Measurements from ENCODE around the gene OR5M8.

Gene OR5M8

DNA sequence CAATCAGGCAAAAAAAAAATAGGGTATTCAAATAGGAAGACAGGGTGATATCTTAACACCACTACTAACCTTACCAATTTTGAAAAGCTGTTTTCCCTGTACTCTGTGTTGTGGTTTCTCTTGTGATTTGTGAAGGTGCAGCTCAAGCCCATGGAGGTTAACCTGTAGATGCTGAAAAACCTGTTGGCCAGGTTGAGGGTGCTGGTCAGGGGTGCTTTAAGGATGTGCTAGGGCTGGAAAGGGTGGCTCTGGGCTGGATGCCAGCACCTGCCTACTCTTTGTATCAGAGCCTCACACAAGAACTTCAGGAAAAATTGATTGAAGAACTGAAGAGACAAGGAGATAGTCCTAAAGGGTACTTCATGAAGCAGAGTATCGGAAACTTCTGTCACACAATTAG, 18.3 kb upstream of the OR5M8 start:
- TF ChIP-seq, protein P1, sequence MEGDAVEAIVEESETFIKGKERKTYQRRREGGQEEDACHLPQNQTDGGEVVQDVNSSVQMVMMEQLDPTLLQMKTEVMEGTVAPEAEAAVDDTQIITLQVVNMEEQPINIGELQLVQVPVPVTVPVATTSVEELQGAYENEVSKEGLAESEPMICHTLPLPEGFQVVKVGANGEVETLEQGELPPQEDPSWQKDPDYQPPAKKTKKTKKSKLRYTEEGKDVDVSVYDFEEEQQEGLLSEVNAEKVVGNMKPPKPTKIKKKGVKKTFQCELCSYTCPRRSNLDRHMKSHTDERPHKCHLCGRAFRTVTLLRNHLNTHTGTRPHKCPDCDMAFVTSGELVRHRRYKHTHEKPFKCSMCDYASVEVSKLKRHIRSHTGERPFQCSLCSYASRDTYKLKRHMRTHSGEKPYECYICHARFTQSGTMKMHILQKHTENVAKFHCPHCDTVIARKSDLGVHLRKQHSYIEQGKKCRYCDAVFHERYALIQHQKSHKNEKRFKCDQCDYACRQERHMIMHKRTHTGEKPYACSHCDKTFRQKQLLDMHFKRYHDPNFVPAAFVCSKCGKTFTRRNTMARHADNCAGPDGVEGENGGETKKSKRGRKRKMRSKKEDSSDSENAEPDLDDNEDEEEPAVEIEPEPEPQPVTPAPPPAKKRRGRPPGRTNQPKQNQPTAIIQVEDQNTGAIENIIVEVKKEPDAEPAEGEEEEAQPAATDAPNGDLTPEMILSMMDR (IDR thresholded peaks at IDR 0.05): no peak
- Histone ChIP-seq H2AFZ (no peak overlapping the region), H3K9ac (no peak overlapping the region), H3K4me2 (ENCODE audit: low read length) (no peak overlapping the region), H3K27ac (no peak overlapping the region), H3K4me1 (no peaks in the 10 kb centered on the region), H3K9me3 (ENCODE audit: control insufficient read depth, low read length) (no peaks in the 10 kb centered on the region), H3K4me3 (ENCODE audit: low read depth, low read length) (no peak overlapping the region), H3K36me3 (ENCODE audit: control insufficient read depth, insufficient read depth, low read length) (no peaks in the 10 kb centered on the region), H3K79me2 (no peaks in the 10 kb centered on the region), H3K27me3 (ENCODE audit: control insufficient read depth, insufficient read depth, low read length) (no peaks in the 10 kb centered on the region)

DNA sequence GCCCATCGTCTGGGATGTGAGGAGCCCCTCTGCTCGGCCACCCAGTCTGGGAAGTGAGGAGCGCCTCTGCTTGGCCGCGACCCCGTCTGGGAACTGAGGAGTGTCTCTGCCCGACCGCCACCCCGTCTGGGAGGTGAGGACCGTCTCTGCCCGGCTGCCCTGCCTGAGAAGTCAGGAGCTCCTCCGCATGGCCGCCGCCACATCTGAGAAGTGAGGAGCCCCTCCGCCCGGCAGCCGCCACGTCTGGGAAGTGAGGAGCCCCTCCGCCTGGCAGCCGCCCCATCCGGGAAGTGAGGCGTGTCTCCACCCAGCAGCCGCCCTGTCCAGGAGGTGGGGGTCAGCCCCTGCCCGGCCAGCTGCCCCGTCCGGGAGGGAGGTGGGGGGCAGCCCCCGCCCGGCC, 5.8 kb upstream of the OR5M8 start:
- no peak overlapping the region for H3K9ac ChIP-seq
- H3K4me3 ChIP-seq (ENCODE audit: low read depth, low read length): no peak overlapping the region
- H2AFZ ChIP-seq: no peak overlapping the region
- no peaks in the 10 kb centered on the region for H3K36me3 ChIP-seq (ENCODE audit: control insufficient read depth, insufficient read depth, low read length)
- H3K27me3 ChIP-seq (ENCODE audit: control insufficient read depth, insufficient read depth, low read length): no peaks in the 10 kb centered on the region
- no peak overlapping the region for H3K4me2 ChIP-seq (ENCODE audit: low read length)
- H3K4me1 ChIP-seq: no peaks in the 10 kb centered on the region
- no peaks in the 10 kb centered on the region for H3K79me2 ChIP-seq
- no peaks in the 10 kb centered on the region for H3K9me3 ChIP-seq (ENCODE audit: control insufficient read depth, low read length)
- H3K27ac ChIP-seq: no peak overlapping the region
- TF ChIP-seq, protein P1 (IDR thresholded peaks at IDR 0.05): no peak

DNA sequence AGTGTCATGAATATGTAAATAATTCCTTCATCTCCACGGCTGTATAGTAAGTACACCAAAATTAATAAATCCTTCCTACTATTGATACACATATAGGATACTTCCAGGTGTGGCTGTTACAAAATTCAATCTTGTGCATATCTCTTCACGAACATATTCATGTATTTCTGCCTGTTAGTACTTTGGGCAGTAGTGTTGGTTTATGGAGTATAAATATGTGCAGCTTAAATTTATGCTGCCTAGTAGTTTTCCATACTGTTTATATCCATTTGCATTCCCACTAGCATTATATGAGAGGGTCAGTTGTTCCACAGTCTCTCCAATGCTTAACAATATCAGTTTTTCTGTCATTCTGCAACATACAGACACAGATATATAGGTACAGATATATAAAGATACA, 3.9 kb upstream of the OR5M8 start:
- no peaks in the 10 kb centered on the region for H3K27me3 ChIP-seq (ENCODE audit: control insufficient read depth, insufficient read depth, low read length)
- H3K27ac ChIP-seq: no peak overlapping the region
- no peaks in the 10 kb centered on the region for H3K36me3 ChIP-seq (ENCODE audit: control insufficient read depth, insufficient read depth, low read length)
- H3K4me1 ChIP-seq: no peaks in the 10 kb centered on the region
- no peak overlapping the region for H3K4me3 ChIP-seq (ENCODE audit: low read depth, low read length)
- H3K9ac ChIP-seq: no peak overlapping the region
- no peak overlapping the region for H2AFZ ChIP-seq
- no peak overlapping the region for H3K4me2 ChIP-seq (ENCODE audit: low read length)
- no peaks in the 10 kb centered on the region for H3K9me3 ChIP-seq (ENCODE audit: control insufficient read depth, low read length)
- H3K79me2 ChIP-seq: no peaks in the 10 kb centered on the region
- TF ChIP-seq, protein P1 (IDR thresholded peaks at IDR 0.05): no peak

DNA sequence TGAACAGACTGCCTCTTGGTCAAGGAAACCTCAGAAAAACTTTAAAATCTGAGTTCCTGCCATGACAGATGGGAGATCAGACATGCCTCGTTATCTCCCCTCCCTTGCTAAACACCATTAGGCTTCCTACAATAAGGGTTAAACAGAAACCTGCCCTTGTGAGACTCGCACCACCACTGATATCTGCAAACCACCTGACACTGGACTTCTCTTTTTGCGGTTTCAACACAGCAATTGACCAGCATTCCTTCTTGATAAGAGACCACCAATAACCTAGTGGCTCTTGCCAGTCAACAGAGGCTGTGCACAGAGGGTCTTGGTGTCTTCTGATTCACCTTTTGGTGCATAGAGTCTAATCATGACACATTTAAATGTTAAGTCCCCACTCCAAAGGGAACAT, 4.4 kb downstream of the OR5M8 start:
- TF ChIP-seq, protein P1 (IDR thresholded peaks at IDR 0.05): no peak
- H3K27ac ChIP-seq: no peak overlapping the region
- no peaks in the 10 kb centered on the region for H3K9me3 ChIP-seq (ENCODE audit: control insufficient read depth, low read length)
- no peaks in the 10 kb centered on the region for H3K79me2 ChIP-seq
- H3K27me3 ChIP-seq (ENCODE audit: control insufficient read depth, insufficient read depth, low read length): no peaks in the 10 kb centered on the region
- no peak overlapping the region for H3K9ac ChIP-seq
- H3K36me3 ChIP-seq (ENCODE audit: control insufficient read depth, insufficient read depth, low read length): no peaks in the 10 kb centered on the region
- H3K4me3 ChIP-seq (ENCODE audit: low read depth, low read length): no peak overlapping the region
- no peak overlapping the region for H2AFZ ChIP-seq
- no peaks in the 10 kb centered on the region for H3K4me1 ChIP-seq
- no peak overlapping the region for H3K4me2 ChIP-seq (ENCODE audit: low read length)

DNA sequence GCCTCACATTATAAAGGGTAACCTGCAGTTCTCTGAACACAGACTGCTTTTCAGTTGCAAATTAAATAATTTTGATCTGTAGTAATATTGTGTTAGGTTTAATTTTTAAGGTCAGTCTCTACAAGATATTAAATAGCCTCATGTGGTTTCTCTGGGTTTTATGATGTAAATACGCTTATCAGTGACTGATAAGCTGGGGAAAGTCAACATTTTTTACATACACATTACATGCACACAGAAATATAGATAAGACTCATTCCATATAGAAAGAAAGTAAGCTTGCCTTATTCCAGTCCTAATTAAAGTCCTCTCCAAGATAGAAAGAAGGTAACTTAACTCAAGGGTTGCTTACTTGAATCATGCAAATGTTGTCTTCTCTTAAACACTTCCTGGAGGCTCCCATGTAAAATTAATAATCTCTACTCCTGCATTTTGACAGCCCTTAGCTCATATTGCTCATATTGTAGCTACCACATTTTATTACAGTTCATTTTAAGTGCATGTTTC, 16.4 kb downstream of the OR5M8 start:
- Histone ChIP-seq H3K36me3 (ENCODE audit: control insufficient read depth, insufficient read depth, low read length) (no peaks in the 10 kb centered on the region), H3K4me1 (no peaks in the 10 kb centered on the region), H3K27me3 (ENCODE audit: control insufficient read depth, insufficient read depth, low read length) (no peaks in the 10 kb centered on the region), H3K79me2 (no peaks in the 10 kb centered on the region), H3K4me3 (ENCODE audit: low read depth, low read length) (no peak overlapping the region), H3K4me2 (ENCODE audit: low read length) (no peak overlapping the region), H2AFZ (no peak overlapping the region), H3K9me3 (ENCODE audit: control insufficient read depth, low read length) (no peaks in the 10 kb centered on the region), H3K9ac (no peak overlapping the region), H3K27ac (no peak overlapping the region)
- TF ChIP-seq, protein P1 (IDR thresholded peaks at IDR 0.05): no peak
